Activated B cell treated with CpG ODN at 0.5 μM for 24 hours (primary cell): ENCODE results near the gene ADAMTS6. TPM values are rescaled to one million over a fixed set of nuclear protein-coding genes. Genes with fewer than 3 reads are reported as not detected.

Source experiments
- ATAC-seq: fragments of 200-7000 bp; cut with Tn5 transposase; one replicate; pipeline ENCODE4 v1.10.0; 2021; ENCODE audit warnings: low read depth, mild to moderate bottlenecking, moderate library complexity
- CTCF ChIA-PET: fragments of 350-600 bp; sonication (Branson Sonifier 250); formaldehyde crosslinking; loops from one replicate; lab custom pipeline; 2021; ENCODE audit warnings: antibody characterized with exemption; lab: Charles Lee
- POLR2A ChIA-PET: fragments of 350-600 bp; sonication (Branson Sonifier 250); formaldehyde crosslinking; loops from one replicate; lab custom pipeline; 2021; ENCODE audit warnings: antibody characterized with exemption; lab: Charles Lee
- DNase-seq: peaks from one replicate; pipeline ENCODE4 v3.0.0; 2022
- H3K27ac Mint-ChIP-seq: one replicate; pipeline ENCODE4 v1.8.0; 2020; ENCODE audit warnings: mixed read lengths
- H3K27me3 Mint-ChIP-seq: one replicate; pipeline ENCODE4 v1.8.0; 2021; ENCODE audit warnings: mixed read lengths
- H3K36me3 Mint-ChIP-seq: one replicate; pipeline ENCODE4 v1.8.0; 2021; ENCODE audit warnings: low read depth, mixed read lengths
- H3K4me1 Mint-ChIP-seq: one replicate; pipeline ENCODE4 v1.8.0; 2021; ENCODE audit warnings: mixed read lengths
- H3K4me3 Mint-ChIP-seq: one replicate; pipeline ENCODE4 v1.8.0; 2020; ENCODE audit warnings: mild to moderate bottlenecking, mixed read lengths
- H3K9me3 Mint-ChIP-seq: one replicate; pipeline ENCODE4 v1.8.0; 2020; ENCODE audit warnings: mixed read lengths
- intact Hi-C: fragments of 100-400 bp; cut with micrococcal nuclease; formaldehyde crosslinking; loops from one replicate; pipeline ENCODE4 v1.15.1; 2024
- total RNA-seq: library from RNA; stranded (reverse); gene quantifications from 2 replicates; pipeline ENCODE4 v1.2.3, GENCODE V29; 2022
- TF ChIP-seq, protein P1 (sequence below): fragments of 200-600 bp; IDR thresholded peaks from one replicate; pipeline ENCODE4 v1.8.0; 2022; ENCODE audit warnings: antibody characterized with exemption, mild to moderate bottlenecking

Gene ADAMTS6
- total RNA-seq, 1 donor from 2014 or later, result 3.2 TPM

DNA sequence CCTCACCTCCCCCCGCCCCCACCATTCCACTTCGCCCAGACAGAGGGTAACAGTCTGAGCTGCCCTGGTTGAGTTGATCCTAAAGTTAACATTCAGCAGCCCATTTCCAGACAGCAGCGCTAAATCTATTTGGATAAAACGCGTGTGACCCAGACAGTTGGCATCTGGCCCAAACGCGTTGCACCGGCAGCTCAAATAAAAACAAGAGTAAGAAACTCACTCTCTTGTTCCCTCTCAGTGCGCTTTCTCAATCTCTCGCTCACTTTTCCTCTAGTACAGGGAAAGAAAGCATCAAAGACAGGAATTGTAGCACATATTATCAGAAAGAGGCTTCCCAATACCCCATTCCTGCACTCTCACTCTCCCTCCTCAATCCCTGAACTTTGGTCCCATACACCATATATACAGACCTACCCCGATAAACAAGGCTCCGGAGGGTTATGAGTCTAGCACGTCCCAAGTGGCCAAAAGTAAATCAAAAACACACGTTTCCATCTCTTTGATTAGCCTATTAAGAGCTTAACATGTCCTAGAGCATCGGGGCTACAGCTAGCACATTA, 1.3 kb downstream of the ADAMTS6 start:
- intact Hi-C loops, result loop anchor here (1.0 to 10.0 kb wide), 4 partner anchors 144 to 1037 kb away; partner anchors contain the start of genes ERBIN, SREK1 and TRIM23
- Mint-ChIP-seq H3K9me3 (no peaks in the 10 kb centered on the region), H3K27me3 (no peaks in the 10 kb centered on the region), H3K27ac (no peak overlapping the region), H3K36me3 (peaks cover 8% of the 10 kb centered on the region), H3K4me3 (no peak overlapping the region), H3K4me1 (peaks cover 9% of the 10 kb centered on the region)
- DNase-seq (no peak), ATAC-seq (peak; percentile 29)
- TF ChIP-seq, protein P1, sequence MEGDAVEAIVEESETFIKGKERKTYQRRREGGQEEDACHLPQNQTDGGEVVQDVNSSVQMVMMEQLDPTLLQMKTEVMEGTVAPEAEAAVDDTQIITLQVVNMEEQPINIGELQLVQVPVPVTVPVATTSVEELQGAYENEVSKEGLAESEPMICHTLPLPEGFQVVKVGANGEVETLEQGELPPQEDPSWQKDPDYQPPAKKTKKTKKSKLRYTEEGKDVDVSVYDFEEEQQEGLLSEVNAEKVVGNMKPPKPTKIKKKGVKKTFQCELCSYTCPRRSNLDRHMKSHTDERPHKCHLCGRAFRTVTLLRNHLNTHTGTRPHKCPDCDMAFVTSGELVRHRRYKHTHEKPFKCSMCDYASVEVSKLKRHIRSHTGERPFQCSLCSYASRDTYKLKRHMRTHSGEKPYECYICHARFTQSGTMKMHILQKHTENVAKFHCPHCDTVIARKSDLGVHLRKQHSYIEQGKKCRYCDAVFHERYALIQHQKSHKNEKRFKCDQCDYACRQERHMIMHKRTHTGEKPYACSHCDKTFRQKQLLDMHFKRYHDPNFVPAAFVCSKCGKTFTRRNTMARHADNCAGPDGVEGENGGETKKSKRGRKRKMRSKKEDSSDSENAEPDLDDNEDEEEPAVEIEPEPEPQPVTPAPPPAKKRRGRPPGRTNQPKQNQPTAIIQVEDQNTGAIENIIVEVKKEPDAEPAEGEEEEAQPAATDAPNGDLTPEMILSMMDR, result no peak
- CTCF ChIA-PET, result interaction anchor here (1.0 to 5.7 kb wide), 3 partner anchors 10 to 669 kb away, joined by 3 to 90 read pairs (median 21); no protein-coding TSS in a partner anchor
- POLR2A ChIA-PET, result interaction anchor here (0.6 to 3.9 kb wide), 3 partner anchors 82 to 1059 kb away, joined by 3 to 17 read pairs (median 3); partner anchors contain the start of genes CENPK and PPWD1

DNA sequence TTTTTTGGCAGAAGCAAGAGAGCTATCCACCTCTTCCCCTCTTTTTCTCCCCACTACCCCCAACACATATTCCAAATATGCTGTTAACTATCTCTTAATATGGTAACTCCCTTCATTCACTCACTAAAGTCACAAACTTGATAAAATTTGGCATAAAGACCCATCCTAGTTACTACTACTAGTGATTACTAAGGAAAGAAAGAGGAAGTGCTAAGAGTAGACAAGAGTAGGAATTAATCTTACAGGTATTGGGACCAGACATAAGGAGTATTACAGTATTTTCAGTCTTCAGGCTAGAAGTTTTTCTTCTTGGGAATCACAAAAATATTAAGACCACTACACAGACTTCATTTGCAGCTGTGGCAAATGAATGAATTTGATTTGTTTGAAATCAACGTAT, 2.2 kb downstream of the ADAMTS6 start:
- POLR2A ChIA-PET, result no interaction called here
- no peak overlapping the region for H3K4me3 Mint-ChIP-seq
- CTCF ChIA-PET, result no interaction called here
- peaks cover 9% of the 10 kb centered on the region for H3K4me1 Mint-ChIP-seq
- no peak overlapping the region for H3K27ac Mint-ChIP-seq
- no peaks in the 10 kb centered on the region for H3K9me3 Mint-ChIP-seq
- TF ChIP-seq, protein P1, result no peak
- no peaks in the 10 kb centered on the region for H3K27me3 Mint-ChIP-seq
- intact Hi-C loops, result loop anchor here (2.0 kb wide), 1 partner anchor 15 kb away; no protein-coding TSS in a partner anchor
- DNase-seq (no peak), ATAC-seq (no peak)
- H3K36me3 Mint-ChIP-seq, result peaks cover 8% of the 10 kb centered on the region

DNA sequence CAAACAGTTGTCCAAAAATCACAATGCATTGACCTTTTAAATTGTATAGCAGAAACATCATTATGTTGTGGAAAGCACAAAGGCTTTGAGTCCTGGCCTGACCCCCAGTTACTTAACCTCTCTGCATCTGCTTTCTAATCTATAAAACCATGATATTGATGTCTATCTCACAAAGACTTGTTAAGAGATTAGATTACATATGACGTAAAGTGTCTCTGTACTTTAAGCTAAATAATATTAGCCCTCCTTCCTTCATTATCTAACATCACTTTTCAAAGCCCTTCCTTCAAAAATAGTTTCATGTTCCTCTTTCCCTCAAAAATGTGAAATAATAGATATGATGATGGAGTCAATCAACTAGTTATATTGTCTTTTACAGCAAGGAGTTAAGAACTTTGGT, 3.4 kb downstream of the ADAMTS6 start:
- ChIA-PET CTCF (no interaction called here), POLR2A (no interaction called here)
- Mint-ChIP-seq H3K4me3 (no peak overlapping the region), H3K36me3 (peaks cover 8% of the 10 kb centered on the region), H3K9me3 (no peaks in the 10 kb centered on the region), H3K4me1 (peaks cover 6% of the 10 kb centered on the region), H3K27me3 (no peaks in the 10 kb centered on the region), H3K27ac (no peak overlapping the region)
- intact Hi-C loops, result loop anchor here (2.0 kb wide), 1 partner anchor 14 kb away; no protein-coding TSS in a partner anchor
- TF ChIP-seq, protein P1, result no peak
- ATAC-seq (no peak), DNase-seq (no peak)

DNA sequence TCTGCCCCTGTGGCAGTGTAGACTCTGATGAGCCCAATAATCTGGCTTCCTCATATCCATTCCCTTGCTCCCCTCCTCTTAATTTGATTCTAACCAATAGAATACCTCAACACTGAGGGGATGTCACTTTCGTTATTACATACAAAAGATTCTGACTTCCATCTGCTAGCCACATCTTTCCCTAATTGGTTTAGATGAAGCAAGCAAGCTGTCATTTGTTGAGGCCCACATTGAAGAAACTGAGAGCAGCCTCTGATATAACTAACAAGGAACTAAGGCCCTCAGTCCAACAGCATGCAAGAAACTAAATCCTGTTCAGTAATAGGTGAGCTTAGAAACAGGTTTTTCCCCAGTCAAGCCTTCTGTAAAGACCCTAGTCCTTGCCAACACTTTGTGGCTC, 5.8 kb downstream of the ADAMTS6 start:
- intact Hi-C loops, result no loop called here
- no peak overlapping the region for H3K4me3 Mint-ChIP-seq
- no peaks in the 10 kb centered on the region for H3K9me3 Mint-ChIP-seq
- POLR2A ChIA-PET, result no interaction called here
- H3K4me1 Mint-ChIP-seq, result no peaks in the 10 kb centered on the region
- DNase-seq (no peak), ATAC-seq (no peak)
- H3K27me3 Mint-ChIP-seq, result no peaks in the 10 kb centered on the region
- H3K27ac Mint-ChIP-seq, result peak overlapping the region; percentile 30
- H3K36me3 Mint-ChIP-seq, result no peaks in the 10 kb centered on the region
- TF ChIP-seq, protein P1, result no peak
- CTCF ChIA-PET, result no interaction called here

DNA sequence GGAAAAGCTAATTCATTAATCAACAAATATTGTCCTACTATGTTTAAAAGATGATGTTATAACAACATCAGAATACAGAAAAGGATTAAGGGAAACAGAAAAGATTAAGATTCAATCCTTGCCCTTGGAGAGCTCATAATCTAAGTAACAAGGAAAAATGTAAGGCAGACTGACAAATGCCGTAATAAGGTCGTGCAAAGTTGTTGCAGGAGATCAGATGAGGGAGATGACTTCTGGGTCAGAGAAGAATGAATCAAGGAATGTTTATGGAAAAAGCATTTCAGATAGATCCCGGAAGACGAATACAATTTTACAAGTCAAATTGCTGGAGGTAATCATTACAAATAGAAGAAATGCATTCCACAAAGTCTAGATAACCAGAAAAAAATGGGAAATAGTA, 6.4 kb downstream of the ADAMTS6 start:
- ChIA-PET POLR2A (no interaction called here), CTCF (interaction anchor here (1.5 kb wide), 1 partner anchor 8 kb away, joined by 6 read pairs; no protein-coding TSS in a partner anchor)
- H3K9me3 Mint-ChIP-seq, result no peaks in the 10 kb centered on the region
- no peaks in the 10 kb centered on the region for H3K36me3 Mint-ChIP-seq
- no peaks in the 10 kb centered on the region for H3K4me1 Mint-ChIP-seq
- ATAC-seq (no peak), DNase-seq (no peak)
- H3K27ac Mint-ChIP-seq, result no peak overlapping the region
- no peak overlapping the region for H3K4me3 Mint-ChIP-seq
- TF ChIP-seq, protein P1, result no peak
- H3K27me3 Mint-ChIP-seq, result no peaks in the 10 kb centered on the region
- intact Hi-C loops, result no loop called here
